AG09309 (cell line): ENCODE results near the gene RASSF7.
A peak's percentile ranks its signal among the peaks of the same experiment; 100 is the strongest.

Experiments used
- DNase-seq: peaks from one replicate; pipeline ENCODE4 v3.0.0-alpha.2; 2010; ENCODE audit warnings: low read depth
- H3K4me3 ChIP-seq: 2 replicates; pipeline ENCODE4 v1.5.1; 2011; ENCODE audit warnings: mild to moderate bottlenecking, low read depth, low read length, moderate library complexity; ENCODE audit not compliant: control insufficient read depth
- TF ChIP-seq, protein P1 (sequence below): IDR thresholded peaks from 2 replicates; pipeline ENCODE4 v1.5.1; 2011; ENCODE audit warnings: mild to moderate bottlenecking, low read depth, low read length, inconsistent platforms; ENCODE audit not compliant: insufficient read depth, control insufficient read depth; ENCODE audit errors: missing control alignments

The RASSF7 gene

DNA sequence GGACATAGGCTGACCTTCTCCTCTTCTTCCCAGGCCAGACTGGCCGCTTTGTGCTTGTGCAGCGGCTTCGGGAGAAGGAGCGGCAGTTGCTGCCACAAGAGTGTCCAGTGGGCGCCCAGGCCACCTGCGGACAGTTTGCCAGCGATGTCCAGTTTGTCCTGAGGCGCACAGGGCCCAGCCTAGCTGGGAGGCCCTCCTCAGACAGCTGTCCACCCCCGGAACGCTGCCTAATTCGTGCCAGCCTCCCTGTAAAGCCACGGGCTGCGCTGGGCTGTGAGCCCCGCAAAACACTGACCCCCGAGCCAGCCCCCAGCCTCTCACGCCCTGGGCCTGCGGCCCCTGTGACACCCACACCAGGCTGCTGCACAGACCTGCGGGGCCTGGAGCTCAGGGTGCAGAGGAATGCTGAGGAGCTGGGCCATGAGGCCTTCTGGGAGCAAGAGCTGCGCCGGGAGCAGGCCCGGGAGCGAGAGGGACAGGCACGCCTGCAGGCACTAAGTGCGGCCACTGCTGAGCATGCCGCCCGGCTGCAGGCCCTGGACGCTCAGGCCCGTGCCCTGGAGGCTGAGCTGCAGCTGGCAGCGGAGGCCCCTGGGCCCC, 1.4 kb downstream of the RASSF7 start:
- no peak overlapping the region for H3K4me3 ChIP-seq
- DNase-seq, result no peak
- TF ChIP-seq, protein P1, sequence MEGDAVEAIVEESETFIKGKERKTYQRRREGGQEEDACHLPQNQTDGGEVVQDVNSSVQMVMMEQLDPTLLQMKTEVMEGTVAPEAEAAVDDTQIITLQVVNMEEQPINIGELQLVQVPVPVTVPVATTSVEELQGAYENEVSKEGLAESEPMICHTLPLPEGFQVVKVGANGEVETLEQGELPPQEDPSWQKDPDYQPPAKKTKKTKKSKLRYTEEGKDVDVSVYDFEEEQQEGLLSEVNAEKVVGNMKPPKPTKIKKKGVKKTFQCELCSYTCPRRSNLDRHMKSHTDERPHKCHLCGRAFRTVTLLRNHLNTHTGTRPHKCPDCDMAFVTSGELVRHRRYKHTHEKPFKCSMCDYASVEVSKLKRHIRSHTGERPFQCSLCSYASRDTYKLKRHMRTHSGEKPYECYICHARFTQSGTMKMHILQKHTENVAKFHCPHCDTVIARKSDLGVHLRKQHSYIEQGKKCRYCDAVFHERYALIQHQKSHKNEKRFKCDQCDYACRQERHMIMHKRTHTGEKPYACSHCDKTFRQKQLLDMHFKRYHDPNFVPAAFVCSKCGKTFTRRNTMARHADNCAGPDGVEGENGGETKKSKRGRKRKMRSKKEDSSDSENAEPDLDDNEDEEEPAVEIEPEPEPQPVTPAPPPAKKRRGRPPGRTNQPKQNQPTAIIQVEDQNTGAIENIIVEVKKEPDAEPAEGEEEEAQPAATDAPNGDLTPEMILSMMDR, result no peak

GRCh38 chr11:563066-563811, 2.5 kb downstream of the RASSF7 start:
- TF ChIP-seq, protein P1, result no peak
- no peak overlapping the region for H3K4me3 ChIP-seq
- no peak for DNase-seq

GRCh38 chr11:563812-564578, 3.2 kb downstream of the RASSF7 start:
- TF ChIP-seq, protein P1, result no peak
- no peak for DNase-seq
- no peak overlapping the region for H3K4me3 ChIP-seq

DNA sequence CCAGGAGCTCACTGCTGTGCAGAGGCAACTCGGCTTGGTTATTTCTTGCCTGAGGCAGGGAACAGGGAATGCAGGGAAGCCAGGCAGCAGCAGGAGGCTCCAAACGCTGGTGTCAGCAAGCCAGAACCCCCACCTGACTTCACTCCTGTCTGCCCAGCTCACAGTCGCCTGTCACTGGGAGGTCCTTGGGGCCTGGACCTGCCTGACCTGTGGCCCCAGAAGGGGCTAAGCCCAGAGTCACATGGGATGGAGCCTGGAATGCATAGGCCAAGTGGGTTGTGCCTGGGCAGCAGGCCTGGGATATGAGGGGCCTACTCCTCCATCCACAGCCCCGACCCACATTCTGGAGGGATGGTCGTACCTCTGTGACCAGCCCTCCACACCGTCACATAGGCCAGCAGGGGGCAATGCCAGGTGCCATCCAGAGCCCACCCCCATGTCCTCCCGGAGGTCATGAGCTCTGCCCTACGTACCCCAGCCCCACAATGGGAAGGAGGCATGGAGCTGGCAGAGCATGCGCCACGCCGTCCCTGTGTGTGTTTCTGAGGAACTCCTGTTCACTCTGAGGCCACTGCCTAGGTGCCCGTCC, 5.2 kb downstream of the RASSF7 start:
- TF ChIP-seq, protein P1, result no peak
- no peak overlapping the region for H3K4me3 ChIP-seq
- DNase-seq, result no peak

DNA sequence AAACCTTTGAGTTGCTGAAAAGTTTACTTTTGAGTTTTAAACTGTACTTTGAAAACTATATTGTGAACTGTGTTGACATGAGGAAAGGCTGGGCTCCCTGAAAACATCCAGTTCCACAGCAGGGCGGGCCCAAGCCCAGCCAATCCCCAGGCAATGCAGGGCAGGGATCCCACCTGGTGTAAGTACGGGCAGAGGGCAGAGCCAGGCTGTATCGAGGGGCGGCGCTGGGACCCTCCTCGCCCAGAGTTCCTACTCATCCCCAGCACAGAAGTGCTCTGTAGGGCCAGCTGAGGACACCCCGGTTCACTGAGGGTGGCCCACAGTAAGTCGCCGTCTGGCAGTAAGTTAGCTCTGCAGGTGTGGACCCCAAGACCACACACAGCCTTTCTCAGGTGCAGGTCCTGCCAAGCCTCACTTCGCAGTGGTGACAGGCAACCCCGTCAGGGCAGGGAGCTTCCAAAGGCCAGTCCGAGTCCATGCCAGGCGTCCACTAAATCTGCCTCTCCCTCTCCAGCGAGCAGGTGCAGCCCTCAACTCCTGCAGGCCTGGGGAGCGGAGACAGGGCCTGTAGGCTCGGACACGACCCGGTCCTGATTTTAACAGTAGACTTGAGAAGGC, 6.3 kb downstream of the RASSF7 start:
- no peak for DNase-seq
- TF ChIP-seq, protein P1, result no peak
- H3K4me3 ChIP-seq, result peak overlapping the region; percentile 67
